Liver (tissue), 9 donors: Measurements from ENCODE around the gene SLC25A21. TPM values are rescaled to one million over a fixed set of nuclear protein-coding genes. Genes with fewer than 3 reads are reported as not detected.

Source experiments
- DNase-seq: peaks from one replicate; pipeline ENCODE4 v3.0.0-alpha.2; 2017; ENCODE audit warnings: low spot score
- H3K27ac ChIP-seq, 2 donors: one replicate each; pipeline ENCODE4 v1.7.0; 2013; ENCODE audit warnings: inconsistent platforms in 2 of 2, low read length in 2 of 2, control low read depth in 1 of 2, low read depth in 1 of 2, mild to moderate bottlenecking in 1 of 2
- H3K27me3 ChIP-seq, 4 donors: one replicate each; pipeline versions ENCODE4 v1.6.1 to v1.7.0; 2013; ENCODE audit warnings: low read length in 3 of 4, inconsistent platforms in 1 of 4, mild to moderate bottlenecking in 1 of 4, moderate library complexity in 1 of 4; ENCODE audit not compliant: control insufficient read depth in 4 of 4, insufficient read depth in 4 of 4
- H3K36me3 ChIP-seq, 4 donors: one replicate each; pipeline versions ENCODE4 v1.6.1 to v1.7.0; 2013; ENCODE audit warnings: low read length in 3 of 4, mild to moderate bottlenecking in 3 of 4, low read depth in 1 of 4, moderate library complexity in 1 of 4; ENCODE audit not compliant: control insufficient read depth in 4 of 4, insufficient read depth in 3 of 4
- H3K4me1 ChIP-seq, 4 donors: one replicate each; pipeline versions ENCODE4 v1.6.1 to v1.7.0; 2013; ENCODE audit warnings: low read length in 3 of 4, mild to moderate bottlenecking in 3 of 4, moderate library complexity in 1 of 4; ENCODE audit not compliant: control insufficient read depth in 4 of 4, insufficient read depth in 4 of 4
- H3K4me3 ChIP-seq, 3 donors: one replicate each; pipeline versions ENCODE4 v1.6.1 to v1.7.0; 2013; ENCODE audit warnings: low read length in 3 of 3, control low read depth in 1 of 3, low read depth in 1 of 3, mild to moderate bottlenecking in 1 of 3
- H3K9ac ChIP-seq, 2 donors: one replicate each; pipeline ENCODE4 v1.7.0; 2013; ENCODE audit warnings: low read length in 2 of 2, mild to moderate bottlenecking in 2 of 2, moderate library complexity in 2 of 2, control low read depth in 1 of 2, low read depth in 1 of 2
- H3K9me3 ChIP-seq, 4 donors: one replicate each; pipeline versions ENCODE4 v1.6.1 to v1.7.0; 2013; ENCODE audit warnings: low read length in 3 of 4; ENCODE audit not compliant: control insufficient read depth in 4 of 4
- EGR1 ChIP-seq, 2 donors: IDR thresholded peaks; 2 replicates each; pipeline ENCODE4 v1.6.1; 2016 to 2018; ENCODE audit warnings: antibody characterized with exemption in 2 of 2, low read depth in 2 of 2
- FOXA1 ChIP-seq: IDR thresholded peaks from 2 replicates; pipeline ENCODE4 v1.6.1; 2016; ENCODE audit warnings: antibody characterized with exemption
- FOXA2 ChIP-seq: IDR thresholded peaks from 2 replicates; pipeline ENCODE4 v1.6.1; 2016; ENCODE audit warnings: antibody characterized with exemption
- GABPA ChIP-seq, 2 donors: IDR thresholded peaks in 1 of 2; conservative IDR thresholded peaks in 1 of 2; 2 replicates each; pipeline ENCODE4 v1.6.1; 2016; ENCODE audit warnings: antibody characterized with exemption in 2 of 2, mild to moderate bottlenecking in 1 of 2, moderate library complexity in 1 of 2
- HNF4A ChIP-seq, 2 donors: conservative IDR thresholded peaks; 2 replicates each; pipeline ENCODE4 v1.6.1; 2016; ENCODE audit warnings: antibody characterized with exemption in 2 of 2, mild to moderate bottlenecking in 2 of 2
- HNF4G ChIP-seq: IDR thresholded peaks from 2 replicates; pipeline ENCODE4 v1.6.1; 2016; ENCODE audit warnings: antibody characterized with exemption
- JUND ChIP-seq, 2 donors: IDR thresholded peaks; 2 replicates each; pipeline ENCODE4 v1.6.1; 2016; ENCODE audit warnings: antibody characterized with exemption in 2 of 2
- NR2F2 ChIP-seq: IDR thresholded peaks from 2 replicates; pipeline ENCODE4 v1.6.1; 2016; ENCODE audit warnings: antibody characterized with exemption
- RAD21 ChIP-seq, 2 donors: IDR thresholded peaks; 2 replicates each; pipeline ENCODE4 v1.6.1; 2016; ENCODE audit warnings: antibody characterized with exemption in 2 of 2, mild to moderate bottlenecking in 2 of 2
- RXRA ChIP-seq, 2 donors: IDR thresholded peaks; 2 replicates each; pipeline ENCODE4 v1.6.1; 2017 to 2018; ENCODE audit warnings: antibody characterized with exemption in 2 of 2, mild to moderate bottlenecking in 1 of 2
- YY1 ChIP-seq: IDR thresholded peaks from 2 replicates; pipeline ENCODE4 v1.6.1; 2016; ENCODE audit warnings: antibody characterized with exemption, mild to moderate bottlenecking
- WGBS: extraction: QIAGEN DNeasy Blood & Tissue Kit; methylation state at CpG from one replicate; pipeline ENCODE4 v1.1.7; 2013; 5-methylcytosine and 5-hydroxymethylcytosine counted together
- polyA plus RNA-seq, 2 donors: library from polyadenylated mRNA; stranded (reverse) in 1 of 2; unstranded in 1 of 2; fragments of 200-250 nt in 1 of 2; fragments of >200 nt in 1 of 2; fragmentation: Nextera tagmentation in 1 of 2; extraction: Ambion mirVana in 1 of 2; gene quantifications; one replicate each; pipeline versions ENCODE4 v1.2.1 to v1.2.3, GENCODE V29; 2013 to 2015
- total RNA-seq, 2 donors: library from RNA; depleted of rRNA; stranded (reverse); fragments of >200 nt; gene quantifications; one replicate each; pipeline ENCODE4 v1.2.3, GENCODE V29; 2014
- TF ChIP-seq, protein P1 (sequence below): fragments of 150-350 bp; IDR thresholded peaks from 2 replicates; pipeline ENCODE4 v1.5.1; 2017; ENCODE audit warnings: improper control_type of control experiment, low read depth, low read length; ENCODE audit not compliant: missing input control
- TF ChIP-seq, protein P2 (sequence below): IDR thresholded peaks from 2 replicates; pipeline ENCODE4 v1.6.1; 2016; ENCODE audit warnings: antibody characterized with exemption
- TF ChIP-seq, protein P3 (sequence below): IDR thresholded peaks from 2 replicates; pipeline ENCODE4 v1.6.1; 2016; ENCODE audit warnings: antibody characterized with exemption
- TF ChIP-seq, protein P4 (sequence below): IDR thresholded peaks from 2 replicates; pipeline ENCODE4 v1.6.1; 2016; ENCODE audit warnings: antibody characterized with exemption
- TF ChIP-seq, protein P5 (sequence below): IDR thresholded peaks from 2 replicates; pipeline ENCODE4 v1.6.1; 2016; ENCODE audit warnings: antibody characterized with exemption, mild to moderate bottlenecking
- donor health status: healthy.
- donor health status: healthy.
- donor health status: healthy.
- donor health status: healthy.
- donor health status: healthy.

The SLC25A21 gene
- total and polyA plus RNA-seq, 4 donors = 0.13 to 24.3 (median 0.23) TPM

DNA sequence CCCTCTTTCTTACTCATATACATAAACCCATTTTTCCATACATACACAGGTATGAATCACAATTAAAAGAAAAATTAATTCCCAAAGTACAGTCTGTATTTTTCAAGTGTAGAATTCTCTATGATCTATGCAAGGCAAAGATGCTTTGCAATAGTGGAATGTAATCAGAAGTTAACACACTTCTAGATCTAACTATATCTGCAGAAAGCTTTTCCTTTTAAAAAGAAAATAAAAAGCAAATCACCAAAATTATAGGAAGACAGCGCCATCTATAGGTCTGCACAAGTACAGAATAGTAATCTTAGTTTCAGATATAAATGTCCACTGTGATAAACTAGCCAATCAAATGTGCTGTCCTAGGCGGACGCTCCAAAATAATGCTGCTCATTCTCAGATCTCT lies 22.0 kb downstream of the SLC25A21 start:
- no peak overlapping the region for H3K27ac ChIP-seq
- DNase-seq = no peak
- no peak overlapping the region for H3K4me3 ChIP-seq
- no peaks in the 10 kb centered on the region for H3K4me1 ChIP-seq
- no peak for TF ChIP-seq FOXA1
- no peak for TF ChIP-seq GABPA (IDR thresholded peaks at IDR 0.05 in 1 of 2, conservative IDR thresholded peaks at IDR 0.05 in 1 of 2)
- no peak for TF ChIP-seq FOXA2
- no peak for TF ChIP-seq RXRA (IDR thresholded peaks at IDR 0.05)
- TF ChIP-seq HNF4A (conservative IDR thresholded peaks at IDR 0.05) = no peak
- TF ChIP-seq, protein P1, sequence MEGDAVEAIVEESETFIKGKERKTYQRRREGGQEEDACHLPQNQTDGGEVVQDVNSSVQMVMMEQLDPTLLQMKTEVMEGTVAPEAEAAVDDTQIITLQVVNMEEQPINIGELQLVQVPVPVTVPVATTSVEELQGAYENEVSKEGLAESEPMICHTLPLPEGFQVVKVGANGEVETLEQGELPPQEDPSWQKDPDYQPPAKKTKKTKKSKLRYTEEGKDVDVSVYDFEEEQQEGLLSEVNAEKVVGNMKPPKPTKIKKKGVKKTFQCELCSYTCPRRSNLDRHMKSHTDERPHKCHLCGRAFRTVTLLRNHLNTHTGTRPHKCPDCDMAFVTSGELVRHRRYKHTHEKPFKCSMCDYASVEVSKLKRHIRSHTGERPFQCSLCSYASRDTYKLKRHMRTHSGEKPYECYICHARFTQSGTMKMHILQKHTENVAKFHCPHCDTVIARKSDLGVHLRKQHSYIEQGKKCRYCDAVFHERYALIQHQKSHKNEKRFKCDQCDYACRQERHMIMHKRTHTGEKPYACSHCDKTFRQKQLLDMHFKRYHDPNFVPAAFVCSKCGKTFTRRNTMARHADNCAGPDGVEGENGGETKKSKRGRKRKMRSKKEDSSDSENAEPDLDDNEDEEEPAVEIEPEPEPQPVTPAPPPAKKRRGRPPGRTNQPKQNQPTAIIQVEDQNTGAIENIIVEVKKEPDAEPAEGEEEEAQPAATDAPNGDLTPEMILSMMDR = peak; percentile 59
- no peak for TF ChIP-seq JUND (IDR thresholded peaks at IDR 0.05)
- TF ChIP-seq, protein P2, sequence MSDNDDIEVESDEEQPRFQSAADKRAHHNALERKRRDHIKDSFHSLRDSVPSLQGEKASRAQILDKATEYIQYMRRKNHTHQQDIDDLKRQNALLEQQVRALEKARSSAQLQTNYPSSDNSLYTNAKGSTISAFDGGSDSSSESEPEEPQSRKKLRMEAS = no peak
- TF ChIP-seq NR2F2 = no peak
- TF ChIP-seq RAD21 (IDR thresholded peaks at IDR 0.05) = peak; percentile 56 to 67
- TF ChIP-seq, protein P3, sequence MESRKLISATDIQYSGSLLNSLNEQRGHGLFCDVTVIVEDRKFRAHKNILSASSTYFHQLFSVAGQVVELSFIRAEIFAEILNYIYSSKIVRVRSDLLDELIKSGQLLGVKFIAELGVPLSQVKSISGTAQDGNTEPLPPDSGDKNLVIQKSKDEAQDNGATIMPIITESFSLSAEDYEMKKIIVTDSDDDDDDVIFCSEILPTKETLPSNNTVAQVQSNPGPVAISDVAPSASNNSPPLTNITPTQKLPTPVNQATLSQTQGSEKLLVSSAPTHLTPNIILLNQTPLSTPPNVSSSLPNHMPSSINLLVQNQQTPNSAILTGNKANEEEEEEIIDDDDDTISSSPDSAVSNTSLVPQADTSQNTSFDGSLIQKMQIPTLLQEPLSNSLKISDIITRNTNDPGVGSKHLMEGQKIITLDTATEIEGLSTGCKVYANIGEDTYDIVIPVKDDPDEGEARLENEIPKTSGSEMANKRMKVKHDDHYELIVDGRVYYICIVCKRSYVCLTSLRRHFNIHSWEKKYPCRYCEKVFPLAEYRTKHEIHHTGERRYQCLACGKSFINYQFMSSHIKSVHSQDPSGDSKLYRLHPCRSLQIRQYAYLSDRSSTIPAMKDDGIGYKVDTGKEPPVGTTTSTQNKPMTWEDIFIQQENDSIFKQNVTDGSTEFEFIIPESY = no peak
- no peak for TF ChIP-seq HNF4G
- no peak for TF ChIP-seq EGR1 (IDR thresholded peaks at IDR 0.05; ENCODE audit: low read depth in 2 of 2)
- TF ChIP-seq, protein P4, sequence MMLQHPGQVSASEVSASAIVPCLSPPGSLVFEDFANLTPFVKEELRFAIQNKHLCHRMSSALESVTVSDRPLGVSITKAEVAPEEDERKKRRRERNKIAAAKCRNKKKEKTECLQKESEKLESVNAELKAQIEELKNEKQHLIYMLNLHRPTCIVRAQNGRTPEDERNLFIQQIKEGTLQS = no peak
- no peak for TF ChIP-seq YY1
- TF ChIP-seq, protein P5, sequence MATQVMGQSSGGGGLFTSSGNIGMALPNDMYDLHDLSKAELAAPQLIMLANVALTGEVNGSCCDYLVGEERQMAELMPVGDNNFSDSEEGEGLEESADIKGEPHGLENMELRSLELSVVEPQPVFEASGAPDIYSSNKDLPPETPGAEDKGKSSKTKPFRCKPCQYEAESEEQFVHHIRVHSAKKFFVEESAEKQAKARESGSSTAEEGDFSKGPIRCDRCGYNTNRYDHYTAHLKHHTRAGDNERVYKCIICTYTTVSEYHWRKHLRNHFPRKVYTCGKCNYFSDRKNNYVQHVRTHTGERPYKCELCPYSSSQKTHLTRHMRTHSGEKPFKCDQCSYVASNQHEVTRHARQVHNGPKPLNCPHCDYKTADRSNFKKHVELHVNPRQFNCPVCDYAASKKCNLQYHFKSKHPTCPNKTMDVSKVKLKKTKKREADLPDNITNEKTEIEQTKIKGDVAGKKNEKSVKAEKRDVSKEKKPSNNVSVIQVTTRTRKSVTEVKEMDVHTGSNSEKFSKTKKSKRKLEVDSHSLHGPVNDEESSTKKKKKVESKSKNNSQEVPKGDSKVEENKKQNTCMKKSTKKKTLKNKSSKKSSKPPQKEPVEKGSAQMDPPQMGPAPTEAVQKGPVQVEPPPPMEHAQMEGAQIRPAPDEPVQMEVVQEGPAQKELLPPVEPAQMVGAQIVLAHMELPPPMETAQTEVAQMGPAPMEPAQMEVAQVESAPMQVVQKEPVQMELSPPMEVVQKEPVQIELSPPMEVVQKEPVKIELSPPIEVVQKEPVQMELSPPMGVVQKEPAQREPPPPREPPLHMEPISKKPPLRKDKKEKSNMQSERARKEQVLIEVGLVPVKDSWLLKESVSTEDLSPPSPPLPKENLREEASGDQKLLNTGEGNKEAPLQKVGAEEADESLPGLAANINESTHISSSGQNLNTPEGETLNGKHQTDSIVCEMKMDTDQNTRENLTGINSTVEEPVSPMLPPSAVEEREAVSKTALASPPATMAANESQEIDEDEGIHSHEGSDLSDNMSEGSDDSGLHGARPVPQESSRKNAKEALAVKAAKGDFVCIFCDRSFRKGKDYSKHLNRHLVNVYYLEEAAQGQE = no peak
- H3K9ac ChIP-seq = no peak overlapping the region
- no peaks in the 10 kb centered on the region for H3K36me3 ChIP-seq
- no peaks in the 10 kb centered on the region for H3K27me3 ChIP-seq
- no peaks in the 10 kb centered on the region for H3K9me3 ChIP-seq
- under 1% methylated on average over 3 of the region's 3 CpGs for WGBS
